GM12874 (cell line): ENCODE measurements around the gene RER1.

Experiments
- TF ChIP-seq, protein P1 (sequence below): IDR thresholded peaks from 2 replicates; pipeline ENCODE4 v1.5.1; 2011; ENCODE audit warnings: low read depth, mild to moderate bottlenecking, control low read depth, low read length, moderate library complexity; ENCODE audit not compliant: insufficient read depth

The RER1 gene

DNA sequence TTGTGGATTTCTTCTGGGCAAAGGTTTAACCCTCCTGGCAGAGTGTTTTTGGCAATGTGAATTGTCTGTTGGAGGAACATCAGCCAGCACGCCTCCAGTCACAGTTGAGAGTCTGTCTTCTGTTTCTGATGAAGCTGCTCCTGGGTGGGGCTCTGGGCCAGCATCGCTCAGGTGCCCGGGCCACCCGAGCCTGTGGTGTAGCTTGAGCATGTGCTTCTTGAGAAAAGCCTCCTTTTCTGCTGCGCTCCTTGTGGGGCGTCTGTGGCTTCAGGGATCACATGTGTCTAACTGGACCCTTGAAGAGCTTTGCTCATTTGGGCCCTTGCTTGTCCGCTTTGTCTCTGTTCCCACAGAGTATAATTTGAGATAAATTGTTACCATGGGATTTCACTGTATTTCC, 7.2 kb downstream of the RER1 start:
- TF ChIP-seq, protein P1, sequence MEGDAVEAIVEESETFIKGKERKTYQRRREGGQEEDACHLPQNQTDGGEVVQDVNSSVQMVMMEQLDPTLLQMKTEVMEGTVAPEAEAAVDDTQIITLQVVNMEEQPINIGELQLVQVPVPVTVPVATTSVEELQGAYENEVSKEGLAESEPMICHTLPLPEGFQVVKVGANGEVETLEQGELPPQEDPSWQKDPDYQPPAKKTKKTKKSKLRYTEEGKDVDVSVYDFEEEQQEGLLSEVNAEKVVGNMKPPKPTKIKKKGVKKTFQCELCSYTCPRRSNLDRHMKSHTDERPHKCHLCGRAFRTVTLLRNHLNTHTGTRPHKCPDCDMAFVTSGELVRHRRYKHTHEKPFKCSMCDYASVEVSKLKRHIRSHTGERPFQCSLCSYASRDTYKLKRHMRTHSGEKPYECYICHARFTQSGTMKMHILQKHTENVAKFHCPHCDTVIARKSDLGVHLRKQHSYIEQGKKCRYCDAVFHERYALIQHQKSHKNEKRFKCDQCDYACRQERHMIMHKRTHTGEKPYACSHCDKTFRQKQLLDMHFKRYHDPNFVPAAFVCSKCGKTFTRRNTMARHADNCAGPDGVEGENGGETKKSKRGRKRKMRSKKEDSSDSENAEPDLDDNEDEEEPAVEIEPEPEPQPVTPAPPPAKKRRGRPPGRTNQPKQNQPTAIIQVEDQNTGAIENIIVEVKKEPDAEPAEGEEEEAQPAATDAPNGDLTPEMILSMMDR = no peak

DNA sequence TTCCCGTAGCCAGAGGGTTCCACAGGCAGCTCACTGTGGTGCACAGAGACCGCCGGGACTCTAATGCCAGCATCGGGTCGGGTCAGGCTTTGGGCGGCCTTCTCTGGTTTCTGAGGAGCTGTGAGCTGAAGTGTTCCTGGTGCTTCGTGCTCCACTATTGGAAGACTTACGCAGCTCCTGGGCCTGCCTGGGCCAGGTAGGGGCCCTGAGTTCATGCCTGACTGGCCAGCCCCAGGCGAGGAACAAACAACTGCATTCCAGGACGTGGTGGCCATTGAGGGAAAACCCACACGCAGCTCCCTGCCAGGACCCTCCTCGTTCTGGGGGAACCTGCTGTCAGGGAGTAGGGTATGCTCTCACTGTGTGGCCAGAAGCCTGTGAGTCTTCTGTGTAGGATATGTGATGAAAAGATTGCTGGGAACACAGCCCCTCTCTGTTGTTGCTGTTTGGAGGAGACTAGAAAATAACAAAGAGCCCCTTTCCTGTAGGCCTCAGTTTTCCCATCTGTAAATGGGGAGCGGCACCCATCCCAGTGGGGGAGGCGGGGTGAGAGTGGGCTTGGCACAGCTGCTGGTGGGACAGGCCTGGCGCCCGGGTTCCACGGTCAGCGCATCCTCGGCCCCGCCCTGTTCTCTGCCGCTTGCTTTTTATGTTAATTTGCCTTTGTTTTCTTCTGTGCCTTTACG, 8.4 kb downstream of the RER1 start:
- TF ChIP-seq, protein P1 = no peak

DNA sequence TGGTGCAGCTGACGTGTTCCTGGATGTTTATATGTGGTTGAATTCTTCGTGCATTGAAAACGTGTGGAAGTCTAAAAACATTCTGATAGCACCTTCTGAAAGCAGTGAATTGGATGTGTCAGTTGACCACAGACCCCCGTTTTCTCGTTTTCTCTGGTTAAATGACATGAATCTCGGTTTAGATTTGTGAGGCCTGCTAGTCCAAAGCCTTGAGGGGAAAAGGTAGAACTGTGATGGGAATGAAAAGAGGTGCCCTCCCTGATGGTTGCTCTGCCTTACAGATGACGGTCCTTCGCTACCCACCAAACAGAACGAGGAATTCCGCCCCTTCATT, 8.9 kb downstream of the RER1 start:
- TF ChIP-seq, protein P1 = no peak

DNA sequence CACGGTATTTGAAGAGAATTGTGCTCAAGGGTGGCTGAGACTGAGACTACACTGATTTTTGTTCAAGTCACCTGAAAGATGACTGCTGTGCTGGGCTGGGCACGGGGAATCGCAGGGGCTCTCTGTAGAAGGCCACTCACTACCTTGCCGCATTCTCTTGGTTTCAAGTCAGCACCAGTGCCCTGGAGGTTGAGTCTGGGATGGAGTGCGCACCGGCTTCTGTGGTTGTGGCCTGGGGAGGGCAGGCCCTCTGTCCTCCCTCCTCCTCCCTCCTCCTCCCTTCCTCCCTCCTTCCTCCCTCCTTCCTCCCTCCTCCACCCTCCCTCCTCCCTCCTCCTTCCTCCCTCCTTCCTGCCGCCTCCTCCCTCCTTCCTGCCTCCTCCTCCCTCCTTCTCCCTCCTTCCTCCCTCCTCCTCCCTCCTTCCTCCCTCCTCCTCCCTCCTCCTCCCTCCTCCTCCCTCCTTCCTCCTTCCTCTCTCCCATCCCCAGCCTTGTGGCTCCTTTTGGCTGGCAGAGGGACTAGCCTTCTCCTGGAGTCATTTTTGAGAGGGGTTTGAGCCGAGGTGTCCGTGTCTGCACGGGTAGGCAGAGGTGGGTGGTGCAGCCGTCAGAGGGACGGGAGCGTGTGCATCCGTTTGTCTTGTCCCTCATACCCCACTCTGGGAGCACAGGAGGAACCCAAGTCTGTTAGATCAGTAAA, 9.5 kb downstream of the RER1 start:
- TF ChIP-seq, protein P1 = no peak

DNA sequence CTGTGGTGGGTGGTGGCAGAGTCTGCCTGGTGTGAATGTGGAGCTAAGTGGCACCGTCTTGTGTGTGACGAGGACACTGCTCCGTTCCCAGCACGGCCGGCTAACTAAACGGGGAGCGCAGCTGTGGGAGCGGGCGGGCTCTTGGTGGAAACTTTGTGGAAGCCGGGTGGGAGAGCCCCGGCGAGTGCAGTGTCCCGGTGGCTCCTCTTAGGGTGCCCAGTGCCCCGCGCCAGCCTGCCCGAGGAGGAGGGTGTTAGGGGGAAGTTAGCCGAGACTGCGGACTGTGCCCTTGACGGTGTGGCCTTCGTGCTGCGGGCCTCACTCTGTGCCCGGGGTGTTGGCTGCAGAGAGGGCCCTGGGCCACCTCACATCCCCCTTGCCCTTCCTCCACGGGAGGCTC, 10.8 kb downstream of the RER1 start:
- TF ChIP-seq, protein P1 = no peak

DNA sequence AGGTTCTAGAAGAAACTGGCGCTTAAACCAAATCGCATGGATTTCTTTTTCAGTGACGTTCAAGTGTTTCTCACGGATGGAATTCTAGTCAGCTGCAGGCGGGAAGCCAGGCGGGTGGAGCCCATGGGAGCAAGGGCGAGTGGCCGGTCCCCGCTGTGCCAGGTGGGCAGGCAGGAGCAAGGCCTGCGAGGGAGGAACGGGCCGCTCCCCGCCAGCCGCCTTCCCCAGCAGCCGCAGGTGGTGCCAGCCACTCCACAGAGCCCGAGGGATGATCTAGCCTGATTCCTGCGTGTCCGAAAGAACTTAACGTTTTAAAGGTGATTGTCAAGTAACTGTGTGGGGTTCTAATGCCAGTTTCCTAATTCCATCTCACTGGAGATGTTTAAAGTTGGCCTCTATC, 11.6 kb downstream of the RER1 start:
- TF ChIP-seq, protein P1 = no peak

DNA sequence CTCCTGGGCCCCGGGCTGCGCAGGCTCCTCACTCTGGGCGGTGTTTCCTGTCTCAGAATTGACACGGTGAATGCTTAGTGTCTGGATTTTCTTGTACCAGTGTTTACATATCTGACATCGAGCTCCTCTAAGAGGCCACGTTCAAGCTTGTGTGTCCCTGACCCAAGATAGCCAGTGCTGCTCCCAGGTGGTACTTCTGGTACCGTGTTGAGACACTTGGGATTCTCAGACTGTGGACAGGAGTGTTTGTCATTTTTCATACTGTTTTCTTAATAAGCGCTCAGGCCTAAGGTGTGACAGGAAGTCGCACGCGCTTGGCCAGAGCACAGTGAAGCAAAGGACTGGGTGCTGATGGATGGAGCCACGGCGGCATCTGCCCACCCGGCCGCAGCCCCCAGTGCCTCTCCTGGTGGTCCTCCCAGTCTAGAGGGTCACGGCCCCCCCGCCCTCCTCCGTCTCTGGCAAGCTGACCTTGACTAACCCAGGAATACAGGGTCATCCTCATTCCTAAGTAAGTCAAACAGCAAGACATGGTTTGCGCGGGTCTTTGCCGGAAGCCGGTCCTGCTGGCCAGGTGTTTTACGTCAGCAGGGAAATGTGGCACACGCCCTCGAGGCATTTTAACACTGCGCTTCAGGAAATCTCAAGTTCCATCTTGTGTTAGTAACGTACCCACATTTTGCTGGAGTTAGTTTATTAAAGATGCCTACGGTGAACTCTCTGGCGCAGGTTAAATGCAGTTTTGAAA, 12.7 kb downstream of the RER1 start:
- TF ChIP-seq, protein P1 = no peak
